Measurements from ENCODE around the gene GRIP2.

Gene GRIP2

GRCh38 chr3:14561051-14561960, 21.2 kb upstream of the GRIP2 start:
- DNase-seq: no peak

GRCh38 chr3:14560110-14560509, 20.0 kb upstream of the GRIP2 start:
- no peak for DNase-seq

- DNase-seq: no peak
These were observed 17.9 kb upstream of the GRIP2 start for GRCh38 chr3:14558029-14558428.

DNA sequence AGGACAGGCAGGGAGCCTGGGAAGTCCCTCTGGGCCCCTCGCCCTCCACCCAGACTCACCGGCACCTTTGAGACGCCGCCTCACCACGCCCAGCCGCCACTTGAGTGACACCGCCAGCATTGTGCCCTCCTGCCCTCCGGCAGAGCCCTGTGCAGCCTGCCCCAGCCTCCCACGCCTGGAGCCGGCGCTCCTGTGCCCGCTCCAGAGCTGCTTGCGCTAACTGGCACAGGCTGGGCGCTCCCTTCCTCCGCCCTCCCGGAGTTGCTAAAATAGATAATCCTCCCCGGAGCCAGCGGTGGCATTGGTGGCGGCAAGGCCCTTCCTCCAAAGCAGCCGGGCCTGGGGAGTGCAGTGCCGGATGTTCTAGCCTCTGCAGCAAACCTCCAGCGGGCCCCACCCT, 15.7 kb upstream of the GRIP2 start:
- DNase-seq: no peak

- DNase-seq: no peak
These were observed 14.6 kb upstream of the GRIP2 start for GRCh38 chr3:14554715-14555114.

- DNase-seq: no peak
These were observed 13.7 kb upstream of the GRIP2 start for GRCh38 chr3:14553871-14554270.

- DNase-seq: no peak
These were observed 12.6 kb upstream of the GRIP2 start for GRCh38 chr3:14552717-14553116.

DNA sequence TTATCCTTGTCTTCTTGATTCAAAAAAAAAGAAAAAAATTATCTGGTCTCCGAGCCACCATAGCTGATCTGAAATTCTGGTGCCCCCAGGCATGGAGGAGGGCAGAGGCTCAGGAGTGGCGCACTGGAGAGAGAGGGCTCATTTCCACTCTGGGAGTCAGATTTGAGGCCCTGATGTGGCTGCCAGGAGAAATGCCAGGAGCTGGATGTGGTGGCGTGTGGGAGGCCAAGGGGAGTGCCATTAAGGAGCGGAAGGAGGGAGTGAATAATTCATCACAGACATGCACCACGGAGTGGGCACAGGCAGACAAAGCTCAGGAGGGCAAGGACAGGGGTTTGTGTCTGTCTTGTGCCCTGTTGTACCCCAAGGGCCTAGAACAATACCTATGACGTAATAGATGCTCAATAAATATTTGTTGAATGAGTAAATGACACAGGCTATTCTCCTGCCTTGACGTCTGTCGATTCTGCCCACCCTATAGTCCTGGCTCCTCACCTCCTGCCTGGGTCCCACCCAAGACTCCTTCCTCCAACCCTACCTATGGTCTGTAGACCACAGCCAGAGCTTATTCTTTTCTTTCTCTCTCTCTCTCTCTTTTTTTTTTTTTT, 12.0 kb upstream of the GRIP2 start:
- no peak for DNase-seq

- no peak for DNase-seq
These were observed 10.8 kb upstream of the GRIP2 start for GRCh38 chr3:14550651-14551611.

DNA sequence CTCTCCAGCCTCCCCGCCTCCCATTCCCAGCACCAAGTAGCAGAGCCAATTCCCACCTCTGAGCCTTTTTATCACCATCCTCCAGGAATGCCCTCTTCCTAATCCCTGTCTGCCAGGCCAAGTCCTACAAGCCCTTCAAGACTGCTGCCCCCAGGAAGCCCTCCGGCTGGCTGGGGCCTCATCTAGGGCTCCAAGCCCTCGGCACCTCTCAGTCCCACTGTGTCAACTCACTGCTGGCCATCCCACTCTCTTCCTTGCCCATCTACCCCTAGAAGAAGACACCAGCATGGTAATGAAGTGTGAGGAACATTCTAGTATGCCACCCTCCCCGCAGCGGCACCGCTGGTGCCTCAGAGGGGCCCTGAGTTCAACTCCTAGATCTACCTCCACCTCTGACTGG, 10.0 kb upstream of the GRIP2 start:
- no peak for DNase-seq

- DNase-seq: no peak
These were observed 9.2 kb upstream of the GRIP2 start for GRCh38 chr3:14549256-14549919.

- peak; percentile 56 for DNase-seq
These were observed 8.2 kb upstream of the GRIP2 start for GRCh38 chr3:14548321-14548729.

GRCh38 chr3:14547693-14548092, 7.6 kb upstream of the GRIP2 start:
- no peak for DNase-seq

DNA sequence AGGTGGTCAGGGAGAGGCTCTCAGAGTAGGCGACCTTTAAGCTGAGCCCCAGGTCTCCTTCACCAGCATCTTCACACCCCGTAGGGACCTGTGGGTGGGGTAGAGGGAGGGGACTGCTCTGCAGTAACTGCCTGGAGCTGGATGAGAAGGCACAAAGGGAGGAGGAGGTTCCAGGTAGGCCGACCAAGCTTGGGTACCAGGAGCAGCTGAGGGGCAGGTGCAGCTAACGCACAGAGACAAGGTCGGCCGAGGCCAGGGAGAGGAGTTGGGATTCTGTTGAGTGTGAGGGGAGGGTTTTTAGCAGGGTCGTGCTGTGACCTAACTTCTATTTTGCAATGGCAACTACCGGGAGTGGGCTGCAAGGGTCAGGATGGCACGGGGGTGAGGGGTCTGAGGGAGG, 5.9 kb upstream of the GRIP2 start:
- no peak for DNase-seq

GRCh38 chr3:14545251-14545635, 5.1 kb upstream of the GRIP2 start:
- DNase-seq: no peak

DNA sequence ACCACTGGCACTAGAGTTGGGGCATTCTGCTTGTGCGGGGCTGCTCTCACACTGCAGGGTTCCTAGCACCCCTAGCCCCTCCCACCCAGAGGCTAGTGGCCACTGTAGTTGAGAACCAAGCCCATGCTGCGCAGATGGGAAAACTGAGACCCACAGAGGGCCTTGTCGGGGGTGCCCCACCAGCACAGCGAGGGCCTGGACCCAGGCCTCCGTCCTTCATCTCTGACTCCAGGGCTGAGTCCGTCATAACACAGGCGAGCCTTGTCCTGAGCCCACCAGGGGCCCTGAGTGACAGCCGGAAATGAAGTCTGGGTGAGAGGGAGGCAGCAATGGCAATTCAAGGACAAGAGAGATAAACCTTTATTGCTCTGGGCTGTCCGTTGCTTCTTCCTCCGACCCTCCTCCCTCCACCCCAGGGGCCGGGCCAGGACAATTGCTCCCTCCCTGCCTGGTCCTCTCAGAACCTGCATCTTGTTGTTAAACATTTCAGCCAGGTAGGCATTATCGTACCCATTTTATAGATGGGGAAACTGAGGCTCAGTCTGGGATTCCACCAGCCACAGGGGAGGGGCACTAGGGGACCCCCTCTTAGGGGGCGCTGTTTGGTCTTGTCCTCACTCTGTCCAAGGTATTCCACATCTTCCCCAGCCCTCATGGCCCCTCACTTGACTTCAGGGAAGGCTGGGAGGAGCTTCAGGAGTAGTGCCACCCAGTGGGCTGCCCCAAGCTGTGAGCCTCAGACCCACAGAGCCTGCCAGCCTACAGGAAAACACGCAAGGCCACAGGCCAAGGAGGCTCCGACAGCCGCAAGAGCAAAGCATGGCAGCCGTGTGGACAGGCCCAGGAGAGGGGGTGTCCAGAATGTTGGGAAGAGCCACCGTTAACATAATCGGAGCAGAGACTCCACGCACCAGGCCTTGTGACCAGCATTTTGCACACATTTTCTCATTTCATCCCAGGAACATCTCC, 4.4 kb upstream of the GRIP2 start:
- DNase-seq: no peak

DNA sequence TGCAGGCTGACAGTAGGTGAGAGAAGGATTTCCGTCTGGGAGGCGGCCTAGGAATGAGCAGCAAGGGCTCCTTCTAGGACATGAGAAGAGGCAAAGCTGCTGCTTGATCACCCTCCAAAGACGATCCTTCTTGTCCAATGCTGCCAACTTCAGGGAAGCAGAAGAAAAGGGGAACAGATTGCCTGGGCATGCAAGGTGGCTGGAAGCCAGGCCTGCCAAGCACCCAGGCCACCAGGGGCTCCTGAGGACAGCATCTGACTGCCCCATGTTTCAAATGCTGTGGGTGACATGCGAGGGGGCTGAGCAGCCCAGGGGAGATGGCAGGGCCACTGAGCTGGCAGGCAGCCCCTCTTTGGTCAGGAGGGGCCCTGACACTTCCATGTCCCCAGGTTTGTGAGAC, 3.3 kb upstream of the GRIP2 start:
- no peak for DNase-seq

DNA sequence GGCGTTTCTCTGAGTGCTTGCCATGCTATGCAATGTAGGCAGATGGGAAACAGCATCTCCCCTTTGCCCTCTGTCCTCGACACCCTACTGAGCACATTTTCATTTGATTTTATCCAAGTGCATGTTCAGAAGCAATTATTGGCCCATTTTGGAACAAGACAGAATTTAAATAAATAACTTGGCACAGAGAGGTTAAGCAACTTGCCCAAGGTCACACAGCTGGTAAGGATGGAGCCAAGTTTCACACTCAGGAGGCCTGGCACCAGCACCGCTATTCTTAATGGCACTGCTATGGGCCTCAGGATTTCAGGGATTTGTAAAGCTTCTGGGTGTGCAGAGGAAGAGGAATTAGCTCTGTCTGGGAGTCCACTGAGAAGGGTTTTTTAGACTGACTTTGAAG, 2.5 kb upstream of the GRIP2 start:
- no peak for DNase-seq

DNA sequence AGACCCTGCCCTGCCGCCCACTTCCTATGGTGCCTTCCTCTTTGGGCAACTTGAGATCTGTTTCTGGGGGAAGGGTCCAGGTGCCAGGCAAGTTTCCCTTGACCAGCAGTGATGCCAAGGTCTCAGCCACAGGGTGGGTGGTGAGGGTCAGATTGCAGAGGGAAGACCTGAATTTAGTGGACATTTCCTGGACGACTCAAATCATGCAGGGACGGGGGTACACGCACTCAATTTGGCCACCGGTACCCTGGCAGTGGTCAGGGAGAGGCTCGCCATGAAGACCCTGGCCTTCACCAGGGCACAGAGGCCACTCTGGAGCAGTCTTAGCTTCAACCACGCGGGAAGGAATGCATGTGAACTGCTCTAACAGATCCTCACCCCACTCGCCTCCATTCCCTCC, 1.5 kb upstream of the GRIP2 start:
- no peak for DNase-seq

DNA sequence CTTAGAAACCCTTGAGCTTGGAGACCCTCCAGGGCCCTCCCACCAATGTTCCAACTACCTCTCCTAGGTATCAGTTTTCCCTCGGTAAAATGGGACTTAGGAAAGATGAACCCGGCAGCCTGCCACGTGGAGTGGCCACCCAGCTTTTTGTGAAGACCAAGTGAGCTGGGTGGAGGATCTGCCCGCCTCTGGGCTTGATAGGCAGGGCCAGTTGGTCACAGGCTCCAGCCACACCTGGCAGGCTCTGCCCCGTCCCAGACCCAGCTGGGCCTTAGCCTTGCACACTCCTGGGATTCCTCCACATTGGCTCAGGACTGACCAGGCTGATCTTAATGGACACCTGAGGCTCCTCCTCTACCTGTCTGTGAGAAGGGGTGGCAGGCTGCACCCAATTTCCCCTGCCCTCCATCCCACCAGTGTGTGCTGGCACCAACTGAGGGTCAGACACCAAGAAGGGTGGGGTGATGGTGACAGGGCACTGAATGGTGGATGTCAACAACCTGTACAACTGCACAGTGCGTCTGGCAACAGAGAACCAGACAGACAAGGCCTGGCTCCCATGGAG, 761 bp upstream of the GRIP2 start:
- no peak for DNase-seq

DNA sequence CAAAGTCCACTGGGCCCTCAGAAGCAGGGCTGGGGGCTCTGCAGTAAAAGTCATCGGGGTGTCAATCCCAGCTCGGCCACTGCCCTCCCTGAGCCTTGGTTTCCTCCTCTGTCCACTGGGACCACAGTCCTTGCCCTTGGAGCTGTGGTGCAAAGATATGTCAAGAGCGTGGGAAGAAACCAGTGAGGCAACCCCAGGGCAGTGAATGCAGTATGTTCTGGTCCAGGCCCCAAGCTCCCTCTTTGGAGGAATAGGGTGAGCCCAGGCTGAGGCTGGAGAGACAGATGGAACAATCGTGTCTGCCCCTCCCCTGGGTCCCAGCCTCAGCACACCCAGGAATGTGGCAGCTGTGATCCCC, 779 bp downstream of the GRIP2 start:
- no peak for DNase-seq
